Esophagus squamous epithelium (tissue), 4 donors: ENCODE measurements around the gene MIEF2.

ENCODE experiments used
- POLR2A ChIP-seq, 4 donors: fragments of 450-650 bp; IDR thresholded peaks; one replicate each; pipeline ENCODE4 v1.6.1; 2017; ENCODE audit warnings: antibody characterized with exemption in 4 of 4, mild to moderate bottlenecking in 4 of 4, moderate library complexity in 3 of 4
- TF ChIP-seq, protein P1 (sequence below), 6 experiments: fragments of 450-650 bp in 4 of 6; fragments of 200-600 bp in 2 of 6; sonication (generic) in 2 of 6; IDR thresholded peaks; one replicate each; pipeline ENCODE4 v1.5.1; 2016 to 2019; ENCODE audit warnings: antibody characterized with exemption in 6 of 6, mild to moderate bottlenecking in 4 of 6, moderate library complexity in 4 of 6

- TF ChIP-seq, protein P1, sequence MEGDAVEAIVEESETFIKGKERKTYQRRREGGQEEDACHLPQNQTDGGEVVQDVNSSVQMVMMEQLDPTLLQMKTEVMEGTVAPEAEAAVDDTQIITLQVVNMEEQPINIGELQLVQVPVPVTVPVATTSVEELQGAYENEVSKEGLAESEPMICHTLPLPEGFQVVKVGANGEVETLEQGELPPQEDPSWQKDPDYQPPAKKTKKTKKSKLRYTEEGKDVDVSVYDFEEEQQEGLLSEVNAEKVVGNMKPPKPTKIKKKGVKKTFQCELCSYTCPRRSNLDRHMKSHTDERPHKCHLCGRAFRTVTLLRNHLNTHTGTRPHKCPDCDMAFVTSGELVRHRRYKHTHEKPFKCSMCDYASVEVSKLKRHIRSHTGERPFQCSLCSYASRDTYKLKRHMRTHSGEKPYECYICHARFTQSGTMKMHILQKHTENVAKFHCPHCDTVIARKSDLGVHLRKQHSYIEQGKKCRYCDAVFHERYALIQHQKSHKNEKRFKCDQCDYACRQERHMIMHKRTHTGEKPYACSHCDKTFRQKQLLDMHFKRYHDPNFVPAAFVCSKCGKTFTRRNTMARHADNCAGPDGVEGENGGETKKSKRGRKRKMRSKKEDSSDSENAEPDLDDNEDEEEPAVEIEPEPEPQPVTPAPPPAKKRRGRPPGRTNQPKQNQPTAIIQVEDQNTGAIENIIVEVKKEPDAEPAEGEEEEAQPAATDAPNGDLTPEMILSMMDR (IDR thresholded peaks at IDR 0.05): no peak
- no peak for TF ChIP-seq POLR2A (IDR thresholded peaks at IDR 0.05)
These were observed 9.3 kb upstream of the MIEF2 start for GRCh38 chr17:18251204-18251603.
